Calu3 (cell line): ENCODE measurements around the gene PROSER3. TPM values are rescaled to one million over a fixed set of nuclear protein-coding genes. Genes with fewer than 3 reads are reported as not detected.
A peak's percentile ranks its signal among the peaks of the same experiment; 100 is the strongest.

ENCODE experiments used
- Bru-seq: library from RNA; stranded (reverse); fragments of 400-500 nt; gene quantifications from one replicate; lab custom pipeline; 2021; lab: Mats Ljungman, UMichigan
- BruChase-seq, 2 experiments: library from RNA; stranded (reverse); fragments of 400-500 nt; gene quantifications; one replicate each; lab custom pipeline; 2021; lab: Mats Ljungman, UMichigan
- BruUV-seq: library from RNA; stranded (reverse); fragments of 400-500 nt; replicated peaks from 2 replicates; lab custom pipeline; 2021; lab: Mats Ljungman, UMichigan
- CTCF ChIA-PET: fragments of 300-600 bp; sonication (Branson Sonifier 250); formaldehyde crosslinking; loops from one replicate; lab custom pipeline; 2022; ENCODE audit warnings: antibody characterized with exemption; lab: Charles Lee
- DNase-seq: peaks from one replicate; pipeline ENCODE4 v3.0.0; 2022
- H3K27ac Mint-ChIP-seq: one replicate; pipeline ENCODE4 v1.8.0; 2022; ENCODE audit warnings: mixed read lengths; ENCODE audit not compliant: unreplicated experiment
- H3K27me3 Mint-ChIP-seq: one replicate; pipeline ENCODE4 v1.8.0; 2022; ENCODE audit warnings: mixed read lengths; ENCODE audit not compliant: unreplicated experiment
- H3K36me3 Mint-ChIP-seq: one replicate; pipeline ENCODE4 v1.8.0; 2022; ENCODE audit warnings: mild to moderate bottlenecking, moderate library complexity, mixed read lengths; ENCODE audit not compliant: insufficient read depth, unreplicated experiment
- H3K4me1 Mint-ChIP-seq: one replicate; pipeline ENCODE4 v1.8.0; 2022; ENCODE audit warnings: mild to moderate bottlenecking, low read depth, mixed read lengths; ENCODE audit not compliant: unreplicated experiment
- H3K4me3 Mint-ChIP-seq: one replicate; pipeline ENCODE4 v1.8.0; 2022; ENCODE audit warnings: mild to moderate bottlenecking, low read depth, moderate library complexity, mixed read lengths; ENCODE audit not compliant: unreplicated experiment
- H3K9me3 Mint-ChIP-seq: one replicate; pipeline ENCODE4 v1.8.0; 2022; ENCODE audit warnings: low read depth, mixed read lengths; ENCODE audit not compliant: unreplicated experiment
- intact Hi-C: fragments of 100-400 bp; cut with micrococcal nuclease; formaldehyde crosslinking; loops from one replicate; pipeline ENCODE4 v1.10.0; 2022; ENCODE audit not compliant: unreplicated experiment
- long read RNA-seq: library from polyadenylated mRNA; stranded (forward); transcript quantifications from one replicate; pipeline ENCODE4 v2.0.0, GENCODE V29; 2022
- total RNA-seq: library from RNA; stranded (reverse); gene quantifications from 2 replicates; pipeline ENCODE4 v1.2.3, GENCODE V29; 2022
- TF ChIP-seq, protein P1 (sequence below): fragments of 200-600 bp; IDR thresholded peaks from one replicate; pipeline ENCODE4 v1.8.0; 2022; ENCODE audit warnings: antibody characterized with exemption; ENCODE audit not compliant: unreplicated experiment

PROSER3 gene
- total RNA-seq = 70.3 and 70.7 TPM in 2 replicates
- percentile 74 among the genes with signal in this experiment for Bru-seq, nascent RNA
- percentile 86 among the genes with signal in this experiment for BruChase-seq, experiment 1, labeled RNA remaining after a 6-hour chase
- percentile 88 among the genes with signal in this experiment for BruChase-seq, experiment 2, labeled RNA remaining after a 2-hour chase
- long read RNA-seq, partial matches to known transcripts = 0 of 8 reads
- long read RNA-seq, other reads (novel, unspliced or antisense) = 8 of 8 reads

DNA sequence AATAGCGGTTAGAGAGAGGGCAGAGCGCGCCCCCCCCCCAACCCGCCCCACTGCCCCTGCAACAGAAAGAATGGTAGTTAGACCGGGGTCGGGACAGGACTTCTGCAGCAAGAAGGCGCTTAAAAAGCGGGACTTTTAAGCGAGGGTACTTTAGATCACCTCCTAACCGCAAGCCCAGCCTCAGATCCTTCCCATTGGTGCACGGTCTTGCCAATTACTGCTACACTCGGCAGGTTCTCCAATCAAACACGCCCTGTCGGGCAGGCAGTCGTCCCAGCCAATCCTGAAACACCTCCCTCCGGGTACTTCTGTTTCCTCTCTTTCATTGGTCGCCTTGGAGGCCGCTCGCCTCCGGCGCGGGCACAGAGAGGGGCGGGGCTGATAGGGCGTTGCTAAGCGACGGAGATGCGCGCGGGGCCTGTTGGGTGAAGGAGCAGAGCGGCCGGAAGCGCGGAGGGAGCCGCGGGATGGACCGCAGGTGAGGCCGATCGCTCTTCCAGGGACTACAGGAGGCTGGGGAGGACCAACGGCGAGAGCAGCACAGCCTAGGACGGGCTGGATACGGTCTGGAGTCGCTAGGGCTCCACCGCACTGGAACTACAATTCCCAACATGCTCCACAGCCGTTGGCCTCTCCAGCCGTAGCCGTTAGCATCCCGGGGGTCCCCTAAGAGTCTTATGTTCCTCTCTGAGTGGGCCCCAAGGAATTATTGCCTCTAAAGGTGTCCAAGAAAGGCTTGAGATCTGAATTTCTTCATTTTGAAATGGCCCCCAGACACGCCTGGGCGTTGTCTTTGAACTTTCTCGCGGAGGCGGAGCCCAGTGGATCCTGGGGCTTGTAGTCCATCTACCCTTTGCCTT is at the start of gene PROSER3:
Gene PROSER3, plus strand, starts transcription at position 428 of the 860 bp plus-strand sequence. Its CDS starts 40 bp downstream, at position 468.
- Mint-ChIP-seq H3K27me3 (no peaks in the 10 kb centered on the region), H3K9me3 (no peaks in the 10 kb centered on the region), H3K27ac (peak within 1 kb of the TSS; percentile 100), H3K36me3 (peaks cover 79% of the 10 kb centered on the region), H3K4me1 (peaks cover 11% of the 10 kb centered on the region), H3K4me3 (peak within 1 kb of the TSS; percentile 99)
- CTCF ChIA-PET = no interaction called here
- intact Hi-C loops = no loop called here
- TF ChIP-seq, protein P1, sequence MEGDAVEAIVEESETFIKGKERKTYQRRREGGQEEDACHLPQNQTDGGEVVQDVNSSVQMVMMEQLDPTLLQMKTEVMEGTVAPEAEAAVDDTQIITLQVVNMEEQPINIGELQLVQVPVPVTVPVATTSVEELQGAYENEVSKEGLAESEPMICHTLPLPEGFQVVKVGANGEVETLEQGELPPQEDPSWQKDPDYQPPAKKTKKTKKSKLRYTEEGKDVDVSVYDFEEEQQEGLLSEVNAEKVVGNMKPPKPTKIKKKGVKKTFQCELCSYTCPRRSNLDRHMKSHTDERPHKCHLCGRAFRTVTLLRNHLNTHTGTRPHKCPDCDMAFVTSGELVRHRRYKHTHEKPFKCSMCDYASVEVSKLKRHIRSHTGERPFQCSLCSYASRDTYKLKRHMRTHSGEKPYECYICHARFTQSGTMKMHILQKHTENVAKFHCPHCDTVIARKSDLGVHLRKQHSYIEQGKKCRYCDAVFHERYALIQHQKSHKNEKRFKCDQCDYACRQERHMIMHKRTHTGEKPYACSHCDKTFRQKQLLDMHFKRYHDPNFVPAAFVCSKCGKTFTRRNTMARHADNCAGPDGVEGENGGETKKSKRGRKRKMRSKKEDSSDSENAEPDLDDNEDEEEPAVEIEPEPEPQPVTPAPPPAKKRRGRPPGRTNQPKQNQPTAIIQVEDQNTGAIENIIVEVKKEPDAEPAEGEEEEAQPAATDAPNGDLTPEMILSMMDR = no peak
- peak; percentile 99 for DNase-seq
- BruUV-seq = TSS peak; percentile 67

DNA sequence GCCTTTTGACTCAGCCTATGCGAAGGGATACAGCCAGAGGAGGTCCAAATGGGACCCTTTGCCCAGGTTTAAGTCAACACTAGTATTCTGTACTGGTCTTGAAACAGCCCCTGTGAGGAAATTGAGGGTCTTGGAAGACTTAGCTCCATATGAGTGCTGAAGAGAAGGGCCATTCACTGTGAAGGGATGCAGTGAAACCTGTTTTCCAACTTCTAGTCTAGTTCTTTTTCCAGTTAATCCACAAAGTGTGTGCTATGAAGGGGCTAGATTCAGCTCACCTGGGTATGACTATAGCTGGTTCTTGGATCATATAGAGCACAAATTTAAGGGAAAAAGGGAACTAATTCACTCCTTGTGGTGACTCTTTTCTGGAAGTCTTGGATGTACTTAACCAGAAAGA is 49.6 kb upstream of the PROSER3 start:
- H3K27ac Mint-ChIP-seq = no peak overlapping the region

DNA sequence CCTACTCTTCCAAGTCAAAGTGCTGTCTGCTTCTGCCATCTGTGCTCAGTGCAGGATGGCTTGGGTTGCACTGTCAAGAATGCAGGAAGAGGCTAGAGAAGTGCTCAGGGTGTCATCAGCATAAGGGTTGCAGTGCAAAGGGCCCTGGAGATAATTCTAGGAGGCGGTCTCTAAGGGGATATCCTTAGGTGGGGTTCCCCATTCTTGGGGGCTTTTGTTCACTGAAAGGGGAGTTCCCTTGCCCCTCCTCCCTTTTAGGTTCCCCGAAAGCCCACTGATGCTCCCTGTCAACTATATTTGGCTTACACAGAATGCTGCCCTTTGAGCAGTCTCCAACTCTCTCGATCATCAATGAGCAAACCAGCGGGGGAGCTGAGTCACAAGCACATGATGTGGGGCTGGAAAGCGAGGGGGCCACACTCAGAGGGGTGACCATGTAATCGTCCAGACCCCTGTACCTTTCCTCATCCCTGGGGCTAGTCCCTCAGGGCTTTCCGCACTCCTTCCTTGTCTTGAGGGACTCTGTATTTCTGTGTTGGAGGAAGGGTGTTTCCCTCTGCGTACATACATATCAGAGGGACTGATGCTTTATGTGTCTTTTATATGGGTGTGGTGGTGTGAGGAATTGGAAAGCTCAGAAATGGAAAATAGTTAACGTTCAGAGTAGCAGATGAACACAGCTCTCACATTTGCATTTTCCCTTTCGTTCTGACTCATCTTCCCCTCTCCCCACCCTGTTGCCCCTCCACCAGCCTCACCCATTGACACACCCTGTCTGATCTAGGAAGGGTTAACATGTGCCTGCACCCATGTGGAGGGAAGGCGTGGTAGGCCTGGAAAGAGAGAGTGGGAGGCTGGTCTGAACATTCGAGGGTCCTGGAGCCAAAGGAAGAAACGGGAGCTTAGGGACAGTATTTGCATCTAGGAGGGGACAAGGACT is 46.9 kb upstream of the PROSER3 start:
- TF ChIP-seq, protein P1 = no peak
- intact Hi-C loops = no loop called here
- H3K4me1 Mint-ChIP-seq = peaks cover 11% of the 10 kb centered on the region
- peaks cover 58% of the 10 kb centered on the region for H3K27me3 Mint-ChIP-seq
- H3K36me3 Mint-ChIP-seq = peaks cover 5% of the 10 kb centered on the region
- no TSS peak for BruUV-seq
- no peak for DNase-seq
- H3K27ac Mint-ChIP-seq = no peak overlapping the region
- CTCF ChIA-PET = interaction anchor here (0.6 to 0.8 kb wide), 2 partner anchors 18 to 19 kb away, joined by 3 to 6 read pairs; no protein-coding TSS in a partner anchor
- no peak overlapping the region for H3K4me3 Mint-ChIP-seq
- no peaks in the 10 kb centered on the region for H3K9me3 Mint-ChIP-seq

More for the DNA sequence above, 49.6 kb upstream of the PROSER3 start:
- Mint-ChIP-seq H3K27me3 (peaks cover 44% of the 10 kb centered on the region), H3K36me3 (no peaks in the 10 kb centered on the region), H3K4me1 (no peaks in the 10 kb centered on the region), H3K4me3 (no peak overlapping the region), H3K9me3 (no peaks in the 10 kb centered on the region)
- no peak for DNase-seq
- TF ChIP-seq, protein P1 = no peak
- CTCF ChIA-PET = interaction anchor here (0.6 to 1.1 kb wide), 2 partner anchors 10 to 122 kb away, joined by 4 read pairs; no protein-coding TSS in a partner anchor
- intact Hi-C loops = no loop called here
- no TSS peak for BruUV-seq
